PC-9 (cell line): Measurements from ENCODE around the gene TNFSF12. TPM values are rescaled to one million over a fixed set of nuclear protein-coding genes. Genes with fewer than 3 reads are reported as not detected.
A peak's percentile ranks its signal among the peaks of the same experiment; 100 is the strongest.

Experiments used
- BruUV-seq: library from RNA; stranded (reverse); fragments of 400-500 nt; replicated peaks from 2 replicates; lab custom pipeline; 2021; lab: Mats Ljungman, UMichigan
- CTCF ChIA-PET: fragments of 300-600 bp; sonication (Branson Sonifier 250); formaldehyde crosslinking; loops from one replicate; lab custom pipeline; 2022; ENCODE audit warnings: antibody characterized with exemption; lab: Charles Lee
- POLR2A ChIA-PET: fragments of 300-600 bp; sonication (Branson Sonifier 250); formaldehyde crosslinking; loops from one replicate; lab custom pipeline; 2022; ENCODE audit warnings: antibody characterized with exemption; ENCODE audit not compliant: unreplicated experiment; lab: Charles Lee
- DNase-seq, 2 experiments: peaks; one replicate each; pipeline versions ENCODE4 v3.0.0 to v3.0.0-alpha.2; 2015 to 2022; ENCODE audit warnings: mixed read lengths in 1 of 2
- H2AFZ ChIP-seq: fragments of 200-600 bp; sonication (generic); 2 replicates; pipeline ENCODE4 v1.8.1; 2017; ENCODE audit warnings: antibody characterized with exemption
- H3F3A ChIP-seq: fragments of 200-600 bp; sonication (generic); 2 replicates; pipeline ENCODE4 v1.8.1; 2017; ENCODE audit warnings: antibody characterized with exemption, mild to moderate bottlenecking, low read depth; ENCODE audit not compliant: insufficient read depth
- H3K27ac ChIP-seq: fragments of 200-600 bp; sonication (generic); 2 replicates; pipeline ENCODE4 v1.6.1; 2016; ENCODE audit warnings: mixed run types
- H3K27me3 ChIP-seq: fragments of 200-600 bp; sonication (generic); 2 replicates; pipeline ENCODE4 v1.6.1; 2016; ENCODE audit warnings: low read depth, mixed run types; ENCODE audit not compliant: insufficient read depth
- H3K36me3 ChIP-seq: fragments of 200-600 bp; sonication (generic); 2 replicates; pipeline ENCODE4 v1.6.1; 2016; ENCODE audit warnings: low read depth, mixed run types
- H3K4me1 ChIP-seq: fragments of 200-600 bp; sonication (generic); replicated peaks from 2 replicates; pipeline ENCODE4 v1.6.1; 2016; ENCODE audit warnings: mixed run types; ENCODE audit not compliant: insufficient read depth
- H3K4me2 ChIP-seq: fragments of 200-600 bp; sonication (generic); 2 replicates; pipeline ENCODE4 v1.6.1; 2017; ENCODE audit warnings: mixed run types
- H3K4me3 ChIP-seq: fragments of 200-600 bp; sonication (generic); 2 replicates; pipeline ENCODE4 v1.6.1; 2016; ENCODE audit warnings: mixed run types
- H3K79me2 ChIP-seq: fragments of 200-600 bp; sonication (generic); 2 replicates; pipeline ENCODE4 v1.6.1; 2017; ENCODE audit warnings: low read depth, mixed run types
- H3K9me2 ChIP-seq: fragments of 200-600 bp; sonication (generic); 2 replicates; pipeline ENCODE4 v1.8.1; 2017; ENCODE audit warnings: mild to moderate bottlenecking; ENCODE audit not compliant: insufficient read depth
- H3K9me3 ChIP-seq: fragments of 200-600 bp; sonication (generic); 2 replicates; pipeline ENCODE4 v1.8.1; 2016; ENCODE audit warnings: low read depth; ENCODE audit not compliant: insufficient read depth
- H4K20me1 ChIP-seq: fragments of 200-600 bp; sonication (generic); 2 replicates; pipeline ENCODE4 v1.8.1; 2017; ENCODE audit not compliant: insufficient read depth
- CTCF ChIP-seq: fragments of 200-600 bp; sonication (generic); conservative IDR thresholded peaks from 2 replicates; pipeline ENCODE4 v1.6.1; 2017; ENCODE audit warnings: mixed run types, antibody characterized with exemption, mild to moderate bottlenecking, moderate library complexity
- EZH2 ChIP-seq: fragments of 200-600 bp; sonication (generic); IDR thresholded peaks from 2 replicates; pipeline ENCODE4 v1.8.0; 2017; ENCODE audit warnings: antibody characterized with exemption, low read depth
- intact Hi-C: fragments of 100-400 bp; cut with micrococcal nuclease; formaldehyde crosslinking; loops from one replicate; pipeline ENCODE4 v1.10.0; 2022; ENCODE audit not compliant: unreplicated experiment
- total RNA-seq: library from RNA; stranded (reverse); gene quantifications from 2 replicates; pipeline ENCODE4 v1.2.3, GENCODE V29; 2021

TNFSF12 gene
- total RNA-seq, 1 experiment from 2014 or later = 14.3 TPM

GRCh38 chr17:7573324-7574080 is 24.6 kb downstream of the TNFSF12 start:
- CTCF ChIA-PET = interaction anchor here (0.7 kb wide), 1 partner anchor 310 kb away, joined by 3 read pairs; no protein-coding TSS in a partner anchor
- no peaks in the 10 kb centered on the region for H3K27me3 ChIP-seq
- no peaks in the 10 kb centered on the region for H3K9me2 ChIP-seq
- POLR2A ChIA-PET = interaction anchor here (0.6 to 1.0 kb wide), 3 partner anchors 10 to 184 kb away, joined by 6 to 11 read pairs (median 10); partner anchors contain the start of gene MPDU1
- peak; percentile 50 to 83 for DNase-seq
- no TSS peak for BruUV-seq
- H4K20me1 ChIP-seq = peaks cover 49% of the 10 kb centered on the region
- H3K4me1 ChIP-seq = peaks cover 39% of the 10 kb centered on the region
- intact Hi-C loops = loop anchor here (2.0 to 5.0 kb wide), 3 partner anchors 13 to 171 kb away; partner anchors contain the start of genes FXR2 and TMEM256
- peaks cover 35% of the 10 kb centered on the region for H3K36me3 ChIP-seq
- peak overlapping the region; percentile 90 for H3K27ac ChIP-seq
- TF ChIP-seq EZH2 = no peak
- no peak for TF ChIP-seq CTCF
- H2AFZ ChIP-seq = no peak overlapping the region
- H3K4me2 ChIP-seq = peak overlapping the region; percentile 93
- H3K4me3 ChIP-seq = peak overlapping the region; percentile 91
- H3K79me2 ChIP-seq = peaks cover 51% of the 10 kb centered on the region
- no peaks in the 10 kb centered on the region for H3K9me3 ChIP-seq
- H3F3A ChIP-seq = peaks cover 59% of the 10 kb centered on the region

- POLR2A ChIA-PET = interaction anchor here (0.6 to 1.0 kb wide), 4 partner anchors 9 to 311 kb away, joined by 4 to 33 read pairs (median 8); partner anchors contain the start of gene MPDU1
- Histone ChIP-seq H3K9me3 (no peaks in the 10 kb centered on the region), H3K36me3 (peaks cover 35% of the 10 kb centered on the region), H3F3A (peaks cover 65% of the 10 kb centered on the region), H3K27ac (peak overlapping the region; percentile 90), H3K4me3 (peak overlapping the region; percentile 91), H3K27me3 (no peaks in the 10 kb centered on the region), H2AFZ (no peak overlapping the region), H3K4me1 (peaks cover 45% of the 10 kb centered on the region), H3K4me2 (peak overlapping the region; percentile 93), H3K79me2 (peaks cover 51% of the 10 kb centered on the region), H3K9me2 (no peaks in the 10 kb centered on the region), H4K20me1 (peaks cover 54% of the 10 kb centered on the region)
- CTCF ChIA-PET = interaction anchor here (0.6 to 0.7 kb wide), 2 partner anchors 16 to 311 kb away, joined by 3 to 13 read pairs; no protein-coding TSS in a partner anchor
- no peak for DNase-seq
- TF ChIP-seq CTCF = no peak
- TF ChIP-seq EZH2 = no peak
- BruUV-seq = TSS peak; percentile 28
- intact Hi-C loops = loop anchor here (5.0 kb wide), 1 partner anchor 172 kb away; the partner anchor contains the start of gene TMEM256
Measured at GRCh38 chr17:7574176-7574953, 25.5 kb downstream of the TNFSF12 start.

GRCh38 chr17:7575481-7575883 is 26.6 kb downstream of the TNFSF12 start:
- Histone ChIP-seq H2AFZ (no peak overlapping the region), H3K4me1 (peaks cover 55% of the 10 kb centered on the region), H3K9me2 (no peaks in the 10 kb centered on the region), H3K27me3 (no peaks in the 10 kb centered on the region), H3K4me3 (peak overlapping the region; percentile 91; the same call in 1 of the 2 replicates), H4K20me1 (peaks cover 54% of the 10 kb centered on the region), H3K79me2 (peaks cover 58% of the 10 kb centered on the region), H3K9me3 (no peaks in the 10 kb centered on the region), H3K27ac (peak overlapping the region; percentile 59), H3K36me3 (peaks cover 35% of the 10 kb centered on the region), H3F3A (peaks cover 73% of the 10 kb centered on the region), H3K4me2 (peak overlapping the region; percentile 93)
- no peak for TF ChIP-seq EZH2
- no peak for TF ChIP-seq CTCF
- intact Hi-C loops = no loop called here
- ChIA-PET CTCF (no interaction called here), POLR2A (interaction anchor here (0.6 to 0.7 kb wide), 2 partner anchors 99 to 519 kb away, joined by 3 to 6 read pairs; no protein-coding TSS in a partner anchor)
- no TSS peak for BruUV-seq
- DNase-seq = no peak
